Mammary epithelial cell (primary cell): ENCODE data around the gene HAAO.

Experiments used
- EZH2 ChIP-seq: IDR thresholded peaks from 2 replicates; pipeline ENCODE4 v1.6.1; 2012; ENCODE audit warnings: low read length, inconsistent platforms, borderline replicate concordance
- TF ChIP-seq, protein P1 (sequence below), 2 donors: IDR thresholded peaks in 1 of 2; conservative IDR thresholded peaks in 1 of 2; 2 replicates each; pipeline ENCODE4 v1.5.1; 2011 to 2012; ENCODE audit warnings: inconsistent platforms in 2 of 2, low read length in 2 of 2, mild to moderate bottlenecking in 2 of 2, control low read depth in 1 of 2, low read depth in 1 of 2; ENCODE audit not compliant: insufficient read depth in 1 of 2; ENCODE audit errors: extremely low read depth in 1 of 2

GRCh38 chr2:42823744-42824453 is 31.5 kb upstream of the HAAO start:
- TF ChIP-seq, protein P1, sequence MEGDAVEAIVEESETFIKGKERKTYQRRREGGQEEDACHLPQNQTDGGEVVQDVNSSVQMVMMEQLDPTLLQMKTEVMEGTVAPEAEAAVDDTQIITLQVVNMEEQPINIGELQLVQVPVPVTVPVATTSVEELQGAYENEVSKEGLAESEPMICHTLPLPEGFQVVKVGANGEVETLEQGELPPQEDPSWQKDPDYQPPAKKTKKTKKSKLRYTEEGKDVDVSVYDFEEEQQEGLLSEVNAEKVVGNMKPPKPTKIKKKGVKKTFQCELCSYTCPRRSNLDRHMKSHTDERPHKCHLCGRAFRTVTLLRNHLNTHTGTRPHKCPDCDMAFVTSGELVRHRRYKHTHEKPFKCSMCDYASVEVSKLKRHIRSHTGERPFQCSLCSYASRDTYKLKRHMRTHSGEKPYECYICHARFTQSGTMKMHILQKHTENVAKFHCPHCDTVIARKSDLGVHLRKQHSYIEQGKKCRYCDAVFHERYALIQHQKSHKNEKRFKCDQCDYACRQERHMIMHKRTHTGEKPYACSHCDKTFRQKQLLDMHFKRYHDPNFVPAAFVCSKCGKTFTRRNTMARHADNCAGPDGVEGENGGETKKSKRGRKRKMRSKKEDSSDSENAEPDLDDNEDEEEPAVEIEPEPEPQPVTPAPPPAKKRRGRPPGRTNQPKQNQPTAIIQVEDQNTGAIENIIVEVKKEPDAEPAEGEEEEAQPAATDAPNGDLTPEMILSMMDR (conservative IDR thresholded peaks at IDR 0.05 in 1 of 2, IDR thresholded peaks at IDR 0.05 in 1 of 2; ENCODE audit: extremely low read depth in 1 of 2, insufficient read depth in 1 of 2, low read depth in 1 of 2, low read length in 2 of 2): no peak
- TF ChIP-seq EZH2: no peak
